IPS-20b (cell line): ENCODE data around the gene FEZF1.
A peak's percentile ranks its signal among the peaks of the same experiment; 100 is the strongest.
"Not testable (repeated sequence)": the region's sequence is repeated elsewhere in the genome, so short reads cannot be mapped to it uniquely, and the experiment has no call there.

Source experiments
- H3K27ac ChIP-seq: one replicate; pipeline ENCODE4 v1.5.1; 2013; ENCODE audit warnings: low read length
- H3K27me3 ChIP-seq: 2 replicates; pipeline ENCODE4 v1.6.1; 2013; ENCODE audit warnings: mild to moderate bottlenecking, low read length, inconsistent platforms; ENCODE audit not compliant: insufficient read depth
- H3K36me3 ChIP-seq: 2 replicates; pipeline ENCODE4 v1.6.1; 2013; ENCODE audit warnings: low read depth, mild to moderate bottlenecking, inconsistent platforms, low read length, moderate library complexity; ENCODE audit not compliant: insufficient read depth
- H3K4me1 ChIP-seq: 2 replicates; pipeline ENCODE4 v1.6.1; 2013; ENCODE audit warnings: mild to moderate bottlenecking, control low read depth, inconsistent platforms, low read length, moderate library complexity; ENCODE audit not compliant: insufficient read depth
- H3K4me3 ChIP-seq: 2 replicates; pipeline ENCODE4 v1.5.1; 2013; ENCODE audit warnings: mild to moderate bottlenecking, low read length, inconsistent platforms
- H3K9ac ChIP-seq: 2 replicates; pipeline ENCODE4 v1.6.1; 2013; ENCODE audit warnings: low read depth, mild to moderate bottlenecking, inconsistent platforms, low read length, moderate library complexity
- H3K9me3 ChIP-seq: 2 replicates; pipeline ENCODE4 v1.6.1; 2013; ENCODE audit warnings: mild to moderate bottlenecking, low read depth, low read length, inconsistent platforms; ENCODE audit not compliant: insufficient read depth

Gene FEZF1

GRCh38 chr7:122299624-122300210, 4.8 kb downstream of the FEZF1 start:
- Histone ChIP-seq H3K4me1 (peaks cover 7% of the 10 kb centered on the region; the same call in 1 of the 2 replicates), H3K9ac (peak overlapping the region; percentile 7; the same call in 1 of the 2 replicates), H3K27me3 (peaks cover 94% of the 10 kb centered on the region), H3K9me3 (no peaks in the 10 kb centered on the region), H3K4me3 (peak overlapping the region; percentile 71), H3K36me3 (no peaks in the 10 kb centered on the region), H3K27ac (no peak overlapping the region)

DNA sequence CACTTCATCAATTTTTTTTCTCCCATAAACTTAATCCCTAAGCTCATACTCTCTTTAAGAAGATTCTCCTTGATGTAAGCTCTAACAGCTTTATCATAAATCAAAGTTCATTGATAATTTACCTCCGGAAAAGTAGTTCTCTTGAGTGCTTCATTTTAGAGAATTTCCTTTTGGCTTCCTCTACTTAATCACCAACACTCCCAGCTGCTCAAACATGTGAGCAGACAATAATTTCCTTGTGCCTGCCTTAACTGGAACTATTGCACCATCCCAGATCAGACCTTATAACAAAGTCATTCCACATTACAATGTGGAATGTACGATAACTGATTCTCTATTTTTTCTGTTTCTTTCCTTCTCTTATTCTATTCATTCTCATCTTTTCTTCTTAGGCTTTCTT, 5.9 kb downstream of the FEZF1 start:
- H3K27ac ChIP-seq = no peak overlapping the region
- no peaks in the 10 kb centered on the region for H3K9me3 ChIP-seq
- H3K36me3 ChIP-seq = no peaks in the 10 kb centered on the region
- peaks cover 7% of the 10 kb centered on the region; the same call in 1 of the 2 replicates for H3K4me1 ChIP-seq
- no peak overlapping the region for H3K4me3 ChIP-seq
- no peak overlapping the region for H3K9ac ChIP-seq
- H3K27me3 ChIP-seq = peaks cover 83% of the 10 kb centered on the region

- Histone ChIP-seq H3K36me3 (no peaks in the 10 kb centered on the region), H3K4me3 (no peak overlapping the region), H3K27me3 (peaks cover 78% of the 10 kb centered on the region), H3K9me3 (no peaks in the 10 kb centered on the region), H3K9ac (no peak overlapping the region), H3K27ac (no peak overlapping the region), H3K4me1 (peaks cover 7% of the 10 kb centered on the region; the same call in 1 of the 2 replicates)
Observed at GRCh38 chr7:122298131-122298530, 6.4 kb downstream of the FEZF1 start.

GRCh38 chr7:122291189-122291588, 13.4 kb downstream of the FEZF1 start:
- Histone ChIP-seq H3K27ac (no peak overlapping the region), H3K4me1 (no peaks in the 10 kb centered on the region), H3K9me3 (no peaks in the 10 kb centered on the region), H3K9ac (no peak overlapping the region), H3K36me3 (no peaks in the 10 kb centered on the region), H3K27me3 (peaks cover 9% of the 10 kb centered on the region; the same call in 1 of the 2 replicates), H3K4me3 (no peak overlapping the region)

- H3K4me3 ChIP-seq = no peak overlapping the region
- H3K4me1 ChIP-seq = no peaks in the 10 kb centered on the region
- no peaks in the 10 kb centered on the region for H3K9me3 ChIP-seq
- H3K9ac ChIP-seq = no peak overlapping the region
- no peaks in the 10 kb centered on the region for H3K36me3 ChIP-seq
- H3K27me3 ChIP-seq = peaks cover 4% of the 10 kb centered on the region; the same call in 1 of the 2 replicates
- H3K27ac ChIP-seq = no peak overlapping the region
Observed at GRCh38 chr7:122290476-122290875, 14.1 kb downstream of the FEZF1 start.

DNA sequence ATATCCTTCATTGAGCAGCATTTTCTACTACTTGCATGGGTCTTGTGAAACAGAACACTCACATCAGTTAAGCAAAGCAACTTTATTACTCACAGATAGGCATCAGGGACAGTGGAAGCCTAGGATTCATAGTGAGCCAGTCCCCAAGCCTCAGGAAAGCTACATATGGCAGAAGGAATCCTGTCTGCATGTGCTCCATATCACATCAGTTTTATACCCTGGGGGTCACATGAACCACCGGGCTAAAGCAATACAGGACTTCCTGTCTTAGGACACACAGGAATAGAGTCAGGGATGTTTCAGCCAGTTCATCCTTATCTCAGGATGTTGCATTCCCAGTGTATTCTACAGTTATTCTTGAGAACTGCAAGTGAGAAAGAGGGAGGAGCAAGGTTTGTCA, 15.1 kb downstream of the FEZF1 start:
- no peak overlapping the region for H3K4me3 ChIP-seq
- no peaks in the 10 kb centered on the region for H3K27me3 ChIP-seq
- no peak overlapping the region for H3K9ac ChIP-seq
- no peaks in the 10 kb centered on the region for H3K36me3 ChIP-seq
- no peaks in the 10 kb centered on the region for H3K9me3 ChIP-seq
- H3K4me1 ChIP-seq = no peaks in the 10 kb centered on the region
- no peak overlapping the region for H3K27ac ChIP-seq

GRCh38 chr7:122284608-122285007, 19.9 kb downstream of the FEZF1 start:
- H3K4me1 ChIP-seq, H3K4me3 ChIP-seq, H3K36me3 ChIP-seq, H3K9ac ChIP-seq, H3K27me3 ChIP-seq, H3K9me3 ChIP-seq, H3K27ac ChIP-seq: not testable (repeated sequence)

DNA sequence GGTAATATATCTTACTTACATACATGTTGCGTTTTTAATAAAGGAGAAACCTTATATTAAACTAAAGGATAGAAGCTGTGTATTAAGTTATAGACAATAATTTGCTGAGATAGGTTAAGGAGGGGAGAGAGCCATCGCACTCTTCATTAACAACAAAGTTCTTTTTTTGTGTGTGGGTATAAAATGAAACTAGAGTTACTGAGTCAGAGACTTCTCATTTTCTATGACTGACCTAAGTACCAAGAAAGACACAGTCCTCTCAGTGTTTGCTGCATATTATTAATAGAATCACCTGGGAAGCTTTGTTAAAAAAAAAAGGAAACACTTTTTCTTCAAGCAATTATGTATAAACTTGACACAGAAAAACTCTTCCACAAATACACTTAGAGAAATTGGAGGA, 31.4 kb downstream of the FEZF1 start:
- Histone ChIP-seq H3K4me1 (peaks cover 7% of the 10 kb centered on the region; the same call in 1 of the 2 replicates), H3K36me3 (no peaks in the 10 kb centered on the region), H3K9ac (no peak overlapping the region), H3K27ac (no peak overlapping the region), H3K9me3 (no peaks in the 10 kb centered on the region; the same call in 1 of the 2 replicates), H3K27me3 (no peaks in the 10 kb centered on the region), H3K4me3 (no peak overlapping the region)

DNA sequence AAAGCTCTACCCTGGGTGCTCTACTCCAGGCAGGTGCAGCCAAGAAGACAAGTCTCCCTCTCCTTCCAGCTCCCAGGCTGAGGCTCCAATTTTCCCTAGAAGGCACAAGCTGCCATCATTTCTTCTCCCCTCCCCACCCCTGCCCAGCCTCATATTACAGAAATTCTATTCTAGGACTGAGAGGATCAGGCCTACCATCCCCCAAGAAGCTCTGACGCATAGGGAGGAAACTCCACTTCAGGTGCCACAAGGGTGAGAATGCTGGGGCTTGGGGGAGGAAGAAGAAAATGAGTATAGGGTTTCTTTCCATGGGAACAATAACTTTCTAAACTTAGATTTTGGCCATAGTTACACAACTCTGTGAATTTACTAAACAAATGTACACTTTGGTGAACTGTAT, 35.3 kb downstream of the FEZF1 start:
- H3K36me3 ChIP-seq = no peaks in the 10 kb centered on the region
- H3K27ac ChIP-seq = no peak overlapping the region
- no peaks in the 10 kb centered on the region for H3K27me3 ChIP-seq
- no peaks in the 10 kb centered on the region for H3K9me3 ChIP-seq
- no peak overlapping the region for H3K4me3 ChIP-seq
- H3K4me1 ChIP-seq = peaks cover 7% of the 10 kb centered on the region; the same call in 1 of the 2 replicates
- H3K9ac ChIP-seq = no peak overlapping the region

DNA sequence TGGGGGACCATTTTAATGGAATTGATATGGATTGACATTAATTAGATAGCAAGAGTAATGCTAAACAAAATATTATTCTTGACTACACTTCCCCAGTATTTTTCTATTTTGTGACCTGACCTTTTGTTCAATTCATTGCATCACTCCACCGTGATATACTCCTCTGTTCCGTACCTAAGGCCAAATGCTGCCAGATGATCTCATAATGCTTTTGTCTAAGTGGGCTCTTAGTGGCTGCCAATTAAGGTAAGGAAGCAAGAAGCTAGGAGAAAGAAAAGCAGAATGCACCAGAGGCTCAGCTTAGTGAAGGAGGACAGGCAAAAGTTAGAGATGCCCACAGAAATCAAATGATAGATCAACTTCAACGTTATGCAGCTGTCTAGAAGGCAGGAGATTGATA, 36.4 kb downstream of the FEZF1 start:
- no peak overlapping the region for H3K27ac ChIP-seq
- peaks cover 7% of the 10 kb centered on the region; the same call in 1 of the 2 replicates for H3K4me1 ChIP-seq
- H3K4me3 ChIP-seq = no peak overlapping the region
- no peaks in the 10 kb centered on the region for H3K27me3 ChIP-seq
- H3K9me3 ChIP-seq = no peaks in the 10 kb centered on the region
- H3K9ac ChIP-seq = no peak overlapping the region
- no peaks in the 10 kb centered on the region for H3K36me3 ChIP-seq

- no peak overlapping the region for H3K9ac ChIP-seq
- no peak overlapping the region for H3K4me3 ChIP-seq
- H3K27me3 ChIP-seq = no peaks in the 10 kb centered on the region
- H3K36me3 ChIP-seq = no peaks in the 10 kb centered on the region
- no peaks in the 10 kb centered on the region for H3K9me3 ChIP-seq
- H3K27ac ChIP-seq = no peak overlapping the region
- peaks cover 18% of the 10 kb centered on the region; the same call in 1 of the 2 replicates for H3K4me1 ChIP-seq
Observed at GRCh38 chr7:122262246-122262645, 42.3 kb downstream of the FEZF1 start.

- Histone ChIP-seq H3K27ac (no peak overlapping the region), H3K4me3 (no peak overlapping the region), H3K9me3 (no peaks in the 10 kb centered on the region), H3K36me3 (no peaks in the 10 kb centered on the region), H3K27me3 (no peaks in the 10 kb centered on the region), H3K9ac (no peak overlapping the region), H3K4me1 (peaks cover 18% of the 10 kb centered on the region; the same call in 1 of the 2 replicates)
Observed at GRCh38 chr7:122261442-122261841, 43.1 kb downstream of the FEZF1 start.
